Measurements from ENCODE around the gene TMEM191C.
"Not testable (repeated sequence)": the region's sequence is repeated elsewhere in the genome, so short reads cannot be mapped to it uniquely, and the experiment has no call there.

DNA sequence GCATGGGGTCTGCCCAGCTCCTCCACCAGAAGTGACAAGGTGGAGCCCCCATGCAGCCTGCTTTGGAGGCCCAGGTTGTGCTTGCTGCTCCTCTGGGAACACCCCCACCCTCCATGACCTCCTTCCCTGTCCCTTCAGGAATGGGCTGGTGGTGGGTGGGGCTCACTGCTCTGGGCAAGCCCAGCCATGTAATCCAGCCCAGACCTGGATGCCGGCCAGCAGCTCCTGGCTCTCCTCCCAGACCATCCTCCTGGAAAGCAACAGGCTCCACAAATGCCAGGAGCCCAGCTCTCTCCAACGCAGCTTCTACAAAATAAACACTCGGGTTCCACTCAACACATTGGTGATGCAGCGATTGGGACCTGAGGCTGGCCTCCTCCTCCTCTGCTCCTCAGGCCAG lies 30.8 kb downstream of the TMEM191C start:
- TF ChIP-seq EZH2 (IDR thresholded peaks at IDR 0.05; ENCODE audit: borderline replicate concordance, insufficient read depth, low read depth, low read length, poor library complexity, severe bottlenecking): not testable (repeated sequence)
- TF ChIP-seq, protein P1, sequence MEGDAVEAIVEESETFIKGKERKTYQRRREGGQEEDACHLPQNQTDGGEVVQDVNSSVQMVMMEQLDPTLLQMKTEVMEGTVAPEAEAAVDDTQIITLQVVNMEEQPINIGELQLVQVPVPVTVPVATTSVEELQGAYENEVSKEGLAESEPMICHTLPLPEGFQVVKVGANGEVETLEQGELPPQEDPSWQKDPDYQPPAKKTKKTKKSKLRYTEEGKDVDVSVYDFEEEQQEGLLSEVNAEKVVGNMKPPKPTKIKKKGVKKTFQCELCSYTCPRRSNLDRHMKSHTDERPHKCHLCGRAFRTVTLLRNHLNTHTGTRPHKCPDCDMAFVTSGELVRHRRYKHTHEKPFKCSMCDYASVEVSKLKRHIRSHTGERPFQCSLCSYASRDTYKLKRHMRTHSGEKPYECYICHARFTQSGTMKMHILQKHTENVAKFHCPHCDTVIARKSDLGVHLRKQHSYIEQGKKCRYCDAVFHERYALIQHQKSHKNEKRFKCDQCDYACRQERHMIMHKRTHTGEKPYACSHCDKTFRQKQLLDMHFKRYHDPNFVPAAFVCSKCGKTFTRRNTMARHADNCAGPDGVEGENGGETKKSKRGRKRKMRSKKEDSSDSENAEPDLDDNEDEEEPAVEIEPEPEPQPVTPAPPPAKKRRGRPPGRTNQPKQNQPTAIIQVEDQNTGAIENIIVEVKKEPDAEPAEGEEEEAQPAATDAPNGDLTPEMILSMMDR (IDR thresholded peaks at IDR 0.05): not testable (repeated sequence)

Data from B cell (primary cell).